PFSK-1 (cell line): ENCODE data around the gene CTBP1.

Source experiments
- FOXP2 ChIP-seq: optimal IDR thresholded peaks from 2 replicates; pipeline ENCODE3; 2011; ENCODE audit warnings: borderline replicate concordance, control low read depth, inconsistent platforms; ENCODE audit not compliant: insufficient read depth; ENCODE audit errors: extremely low read length, extremely low read depth
- POLR2AphosphoS5 ChIP-seq: IDR thresholded peaks from 2 replicates; pipeline ENCODE4 v1.6.1; 2012; ENCODE audit warnings: low read depth, mild to moderate bottlenecking, control low read depth, low read length, moderate library complexity
- SIN3A ChIP-seq: IDR thresholded peaks from 2 replicates; pipeline ENCODE4 v1.6.1; 2012; ENCODE audit warnings: mild to moderate bottlenecking, low read length, moderate library complexity, borderline replicate concordance; ENCODE audit not compliant: insufficient read depth
- TAF1 ChIP-seq: IDR thresholded peaks from 2 replicates; pipeline ENCODE4 v1.6.1; 2012; ENCODE audit warnings: low read length, control low read depth, borderline replicate concordance; ENCODE audit not compliant: insufficient read depth
- TF ChIP-seq, protein P1 (sequence below), 2 experiments: IDR thresholded peaks; 2 replicates each; pipeline versions ENCODE4 v1.6.1 to v1.8.0; 2011 to 2012; ENCODE audit warnings: low read depth in 2 of 2, low read length in 2 of 2, control low read depth in 1 of 2, inconsistent platforms in 1 of 2, mild to moderate bottlenecking in 1 of 2, moderate library complexity in 1 of 2; ENCODE audit not compliant: insufficient read depth in 1 of 2

The CTBP1 gene

DNA sequence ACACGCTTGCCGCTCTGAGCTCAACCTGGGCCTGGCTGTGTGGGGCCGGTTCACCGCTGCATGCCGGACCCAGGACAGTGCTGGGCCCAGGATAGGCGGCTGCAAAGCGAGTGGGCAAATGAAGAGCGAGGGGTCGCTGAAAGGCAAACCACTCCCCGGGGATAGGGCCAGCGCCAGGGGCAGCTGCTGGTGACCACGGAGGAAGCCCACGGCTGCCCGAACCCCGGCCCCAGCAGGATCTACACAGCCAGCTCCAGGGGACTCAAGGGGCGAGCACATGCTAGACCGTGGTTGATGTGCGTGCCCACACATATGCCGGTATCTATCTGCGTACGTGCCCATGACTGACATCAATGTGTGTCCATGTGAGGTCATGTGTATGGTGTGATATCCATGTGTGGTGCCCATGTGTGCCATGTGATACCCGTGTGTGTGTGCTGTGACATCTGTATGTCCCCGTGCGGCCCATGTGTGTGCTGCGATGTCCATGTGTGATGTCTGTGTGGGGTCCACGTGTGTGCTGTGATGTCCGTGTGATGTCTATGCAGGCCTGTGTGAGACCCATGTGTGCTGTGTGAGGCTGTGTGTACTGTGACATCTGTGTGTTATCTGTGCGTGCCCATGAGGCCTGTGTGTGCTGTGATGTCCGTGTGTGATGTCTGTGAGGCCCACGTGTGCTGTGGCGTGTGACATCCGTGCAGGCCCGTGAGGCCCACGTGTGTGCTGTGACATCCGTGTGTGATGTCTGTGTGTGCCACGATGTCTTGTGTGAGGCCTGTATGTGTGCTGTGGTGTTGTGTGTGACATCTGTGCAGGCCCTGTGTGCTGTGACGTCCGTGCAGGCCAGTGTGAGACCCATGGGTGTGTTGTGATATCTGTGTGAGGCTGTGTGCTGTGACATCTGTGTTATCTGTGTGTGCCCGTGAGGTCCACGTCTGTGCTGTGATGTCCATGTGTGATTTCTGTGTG lies 24.8 kb downstream of the CTBP1 start:
- TF ChIP-seq, protein P1, sequence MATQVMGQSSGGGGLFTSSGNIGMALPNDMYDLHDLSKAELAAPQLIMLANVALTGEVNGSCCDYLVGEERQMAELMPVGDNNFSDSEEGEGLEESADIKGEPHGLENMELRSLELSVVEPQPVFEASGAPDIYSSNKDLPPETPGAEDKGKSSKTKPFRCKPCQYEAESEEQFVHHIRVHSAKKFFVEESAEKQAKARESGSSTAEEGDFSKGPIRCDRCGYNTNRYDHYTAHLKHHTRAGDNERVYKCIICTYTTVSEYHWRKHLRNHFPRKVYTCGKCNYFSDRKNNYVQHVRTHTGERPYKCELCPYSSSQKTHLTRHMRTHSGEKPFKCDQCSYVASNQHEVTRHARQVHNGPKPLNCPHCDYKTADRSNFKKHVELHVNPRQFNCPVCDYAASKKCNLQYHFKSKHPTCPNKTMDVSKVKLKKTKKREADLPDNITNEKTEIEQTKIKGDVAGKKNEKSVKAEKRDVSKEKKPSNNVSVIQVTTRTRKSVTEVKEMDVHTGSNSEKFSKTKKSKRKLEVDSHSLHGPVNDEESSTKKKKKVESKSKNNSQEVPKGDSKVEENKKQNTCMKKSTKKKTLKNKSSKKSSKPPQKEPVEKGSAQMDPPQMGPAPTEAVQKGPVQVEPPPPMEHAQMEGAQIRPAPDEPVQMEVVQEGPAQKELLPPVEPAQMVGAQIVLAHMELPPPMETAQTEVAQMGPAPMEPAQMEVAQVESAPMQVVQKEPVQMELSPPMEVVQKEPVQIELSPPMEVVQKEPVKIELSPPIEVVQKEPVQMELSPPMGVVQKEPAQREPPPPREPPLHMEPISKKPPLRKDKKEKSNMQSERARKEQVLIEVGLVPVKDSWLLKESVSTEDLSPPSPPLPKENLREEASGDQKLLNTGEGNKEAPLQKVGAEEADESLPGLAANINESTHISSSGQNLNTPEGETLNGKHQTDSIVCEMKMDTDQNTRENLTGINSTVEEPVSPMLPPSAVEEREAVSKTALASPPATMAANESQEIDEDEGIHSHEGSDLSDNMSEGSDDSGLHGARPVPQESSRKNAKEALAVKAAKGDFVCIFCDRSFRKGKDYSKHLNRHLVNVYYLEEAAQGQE (IDR thresholded peaks at IDR 0.05; ENCODE audit: insufficient read depth in 1 of 2, low read depth in 2 of 2, low read length in 2 of 2) = no peak
- no peak for TF ChIP-seq POLR2AphosphoS5
- no peak for TF ChIP-seq TAF1
- TF ChIP-seq FOXP2 = no peak
- TF ChIP-seq SIN3A = no peak

DNA sequence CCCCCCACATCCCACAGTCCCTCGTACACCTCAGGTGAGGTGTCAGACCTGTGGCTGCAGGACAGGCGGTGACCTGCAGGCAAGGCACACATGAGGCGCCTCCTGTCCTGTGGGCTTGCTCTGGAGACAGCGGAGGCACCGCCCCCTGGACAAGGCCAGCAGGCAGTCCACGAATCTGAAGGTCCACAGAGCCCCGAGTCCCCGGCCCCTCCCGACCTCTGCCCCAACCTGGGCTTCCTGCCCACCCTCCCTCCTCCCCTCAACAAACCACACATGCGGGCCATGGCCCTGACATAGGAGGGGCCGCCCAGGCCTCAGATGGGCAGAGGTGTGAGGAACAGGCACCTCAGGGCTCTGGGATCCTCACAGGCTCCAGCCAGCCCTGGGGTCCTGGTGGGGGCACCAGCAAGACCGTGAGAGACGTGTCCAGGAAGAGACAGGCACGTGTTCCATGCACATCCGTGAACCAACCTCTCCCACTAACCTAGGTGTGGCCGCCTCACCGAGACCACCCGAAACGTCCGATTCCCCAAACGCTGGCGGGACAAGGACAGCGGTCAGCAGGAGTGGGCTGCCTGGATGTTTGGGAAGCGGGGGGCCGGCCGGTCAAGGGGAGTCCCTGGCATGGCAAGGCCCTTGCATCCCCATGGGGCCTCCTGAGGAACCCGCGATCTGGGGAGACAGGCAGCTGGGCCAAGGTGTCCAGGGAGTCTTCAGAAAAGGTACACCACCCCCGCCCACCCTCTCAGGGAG lies 25.8 kb downstream of the CTBP1 start:
- TF ChIP-seq TAF1 (no peak), FOXP2 (no peak), POLR2AphosphoS5 (no peak), SIN3A (no peak)
- TF ChIP-seq, protein P1 (IDR thresholded peaks at IDR 0.05; ENCODE audit: insufficient read depth in 1 of 2, low read depth in 2 of 2, low read length in 2 of 2) = no peak

DNA sequence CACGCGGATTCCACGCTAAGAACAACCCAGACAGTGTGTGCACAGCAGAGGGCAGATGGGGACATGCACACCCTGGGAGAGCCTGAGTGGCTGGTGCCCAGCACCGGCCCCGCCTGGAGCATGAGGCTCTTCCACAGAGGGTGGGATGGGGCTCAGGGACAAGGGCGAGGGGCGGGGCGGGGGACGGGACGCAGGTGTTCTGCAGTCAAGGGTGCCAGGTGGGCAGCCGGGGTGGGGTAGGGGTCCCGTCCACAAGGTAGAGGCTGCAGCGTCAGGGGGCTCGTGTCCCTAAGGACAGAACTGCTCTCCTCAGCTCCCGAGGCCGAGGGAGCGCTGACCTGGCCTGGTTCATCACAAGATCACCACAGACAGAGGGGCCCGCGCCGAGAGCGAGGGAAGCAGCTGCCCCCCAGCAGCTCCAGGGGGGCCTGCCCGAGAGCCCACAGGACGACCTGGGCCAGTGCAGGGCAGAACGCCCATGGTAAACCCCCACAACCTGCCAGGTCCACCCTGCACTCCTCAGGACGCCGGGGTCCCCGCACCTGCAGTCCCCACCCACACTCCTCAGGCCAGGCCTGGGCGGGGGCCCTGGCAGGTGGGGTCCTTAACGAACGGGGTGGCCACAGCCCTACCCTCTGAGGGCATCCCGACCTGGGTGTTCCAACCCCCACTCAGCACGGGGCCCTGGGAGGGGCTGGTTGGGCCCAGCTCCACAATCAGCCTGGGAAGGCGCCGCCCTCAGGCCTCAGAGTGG lies 26.7 kb downstream of the CTBP1 start:
- TF ChIP-seq TAF1 (no peak), POLR2AphosphoS5 (no peak), FOXP2 (no peak), SIN3A (no peak)
- TF ChIP-seq, protein P1 (IDR thresholded peaks at IDR 0.05; ENCODE audit: insufficient read depth in 1 of 2, low read depth in 2 of 2, low read length in 2 of 2) = no peak

DNA sequence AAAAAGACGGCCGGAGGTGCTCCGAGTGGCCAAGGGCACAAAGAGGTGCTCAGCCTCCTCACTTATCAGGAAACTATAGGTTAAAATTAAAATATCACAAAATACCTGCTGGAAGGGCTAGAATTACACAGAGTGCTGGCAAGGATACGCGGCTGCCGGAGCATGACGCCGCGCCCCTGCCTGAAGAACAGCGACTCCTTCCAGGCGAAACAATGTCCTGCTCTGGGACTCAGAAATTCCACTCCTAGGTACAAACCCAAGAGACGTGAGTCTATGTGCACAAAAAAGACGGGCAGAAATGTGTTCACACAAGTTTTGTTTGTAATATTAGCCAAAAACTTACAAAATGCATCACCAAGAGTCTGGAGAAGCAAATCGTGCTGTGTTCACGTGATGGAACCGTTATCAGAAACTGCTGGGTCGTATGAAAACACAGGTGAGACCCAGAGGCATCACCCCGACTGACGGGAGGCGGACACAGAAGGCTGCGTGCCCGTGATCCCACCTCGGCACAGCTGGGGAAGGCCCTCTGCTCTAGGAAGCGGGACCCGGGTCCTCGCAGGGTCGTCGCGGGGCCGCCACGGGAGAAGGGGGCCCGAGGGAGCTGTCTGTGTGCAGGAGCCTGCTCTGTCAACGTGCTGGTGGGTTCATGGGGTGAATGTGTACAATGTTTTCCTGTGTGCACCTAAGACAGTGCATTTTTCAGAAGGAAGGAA lies 27.6 kb downstream of the CTBP1 start:
- TF ChIP-seq SIN3A = no peak
- TF ChIP-seq, protein P1 (IDR thresholded peaks at IDR 0.05; ENCODE audit: insufficient read depth in 1 of 2, low read depth in 2 of 2, low read length in 2 of 2) = no peak
- TF ChIP-seq FOXP2 = no peak
- TF ChIP-seq TAF1 = no peak
